HG03039 (cell line): ENCODE measurements around the gene BCL6.

Source experiments
- ATAC-seq: cut with Tn5 transposase; IDR thresholded peaks from one replicate; pipeline ENCODE4 v1.9.1; 2021; ENCODE audit warnings: mild to moderate bottlenecking, moderate library complexity; ENCODE audit not compliant: unreplicated experiment

BCL6 gene

GRCh38 chr3:187763850-187764648 is 18.8 kb upstream of the BCL6 start:
- no peak for ATAC-seq

DNA sequence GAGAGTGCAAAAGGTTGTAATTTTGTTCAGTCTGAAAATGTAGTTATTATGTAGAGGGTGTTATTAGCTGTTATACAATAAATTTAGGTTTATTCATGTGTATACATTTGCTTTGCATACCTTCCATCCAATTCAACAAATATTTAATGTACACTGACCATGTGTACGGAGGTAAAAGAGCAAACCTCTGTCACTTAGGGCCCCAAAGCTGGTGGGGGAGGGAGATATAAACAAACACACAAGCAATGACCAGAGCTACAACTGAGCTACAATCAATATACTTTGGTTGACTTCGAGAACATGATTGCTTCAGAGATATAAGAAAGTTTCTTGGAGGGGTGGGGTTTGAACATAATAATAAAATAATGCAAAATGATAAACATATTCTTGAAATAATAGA is 17.5 kb upstream of the BCL6 start:
- ATAC-seq: no peak

DNA sequence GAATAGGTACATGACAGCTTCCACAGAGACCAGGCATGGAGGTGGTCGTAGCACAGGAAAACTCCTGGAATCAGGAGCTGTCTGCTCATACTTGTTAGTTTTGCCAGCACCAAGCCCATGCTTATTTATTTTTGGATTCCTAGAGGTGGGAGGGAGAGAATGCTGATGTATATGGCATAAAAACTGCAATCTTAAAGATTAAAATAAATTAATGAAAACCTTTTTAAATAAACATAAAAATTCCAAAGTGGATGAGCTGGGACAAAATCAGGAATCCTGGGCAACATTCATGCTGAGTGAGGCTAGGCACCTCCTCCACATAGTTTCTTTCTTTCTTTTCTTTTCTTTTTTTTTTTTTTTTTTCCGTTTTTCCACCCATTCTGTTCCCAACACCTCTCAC is 14.3 kb upstream of the BCL6 start:
- no peak for ATAC-seq

DNA sequence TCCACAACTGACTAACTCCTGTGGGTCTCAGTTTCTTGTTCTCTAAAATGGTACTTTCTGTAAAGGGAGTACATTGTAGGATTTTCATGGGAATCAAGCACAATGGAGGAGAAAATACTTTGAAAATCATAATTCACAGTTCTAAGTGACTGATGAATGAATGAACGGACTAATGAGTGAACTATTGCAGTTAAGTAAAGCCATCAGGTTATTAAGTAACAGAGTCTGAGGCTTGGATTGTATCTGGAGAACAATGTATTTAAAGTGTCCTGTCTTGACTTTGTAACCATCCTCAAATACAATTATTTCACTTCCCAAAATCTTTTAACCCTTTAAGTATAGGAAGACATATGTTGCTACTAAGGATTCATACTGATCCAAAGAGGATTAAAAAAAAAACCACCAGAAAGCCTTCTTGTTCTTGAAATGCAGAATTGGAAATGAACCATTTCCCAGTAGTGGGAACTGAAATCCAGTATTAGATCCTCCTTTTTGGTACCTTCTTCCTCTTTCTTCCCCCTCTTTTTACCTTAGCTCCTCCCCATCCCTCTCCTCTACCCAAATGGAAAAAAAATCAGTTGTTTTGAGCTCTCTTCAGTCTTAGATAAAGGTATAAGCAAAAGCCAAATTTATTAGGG is 13.2 kb upstream of the BCL6 start:
- ATAC-seq: no peak

DNA sequence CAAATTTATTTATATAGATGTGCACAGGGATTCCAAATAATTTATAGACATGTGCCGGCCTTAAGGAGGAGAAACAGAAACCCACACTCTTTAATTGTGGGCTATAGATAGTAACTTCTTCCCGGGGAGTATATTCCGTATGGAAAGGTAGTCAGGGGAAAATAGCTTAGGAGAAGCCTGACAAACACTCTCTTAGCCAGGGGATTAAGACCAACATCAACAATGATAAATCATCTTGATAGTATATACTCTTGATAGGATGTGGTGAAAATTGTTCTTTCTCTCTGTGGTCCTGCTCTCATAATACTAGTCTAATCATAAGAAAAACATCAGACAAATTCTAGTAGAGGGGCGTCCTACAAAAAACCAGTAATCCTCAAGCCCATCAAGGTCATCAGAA is 8.2 kb upstream of the BCL6 start:
- no peak for ATAC-seq

DNA sequence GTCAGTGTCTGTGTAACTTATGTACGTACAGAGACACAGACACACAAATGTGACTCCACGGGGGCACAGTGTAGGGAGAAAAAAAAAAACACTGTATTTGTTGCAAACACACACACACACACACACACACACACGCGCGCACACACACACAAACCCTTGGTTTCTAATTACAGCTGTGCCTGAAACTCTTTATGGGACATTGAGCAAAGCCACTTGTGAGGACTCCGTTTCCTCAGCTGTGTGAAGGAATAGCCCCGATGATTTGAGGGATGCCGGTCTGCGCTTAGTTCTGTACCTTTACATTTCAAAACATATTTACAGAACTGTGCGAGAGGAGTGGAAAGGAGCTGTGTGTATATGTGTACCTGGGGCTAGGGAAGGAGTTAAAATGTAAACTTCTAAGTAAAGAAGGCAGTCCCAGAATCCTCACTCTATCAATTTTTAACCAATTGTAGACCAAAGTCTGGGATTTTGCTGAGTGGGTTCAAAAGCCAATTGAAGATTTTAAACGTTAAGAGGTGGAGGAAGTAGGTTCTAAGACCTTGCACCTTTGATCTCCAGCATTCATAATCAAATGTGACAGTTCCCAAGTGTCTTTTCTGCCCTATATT is 5.3 kb upstream of the BCL6 start:
- no peak for ATAC-seq

GRCh38 chr3:187750006-187750512 is 4.8 kb upstream of the BCL6 start:
- ATAC-seq: no peak

GRCh38 chr3:187748050-187748481 is 2.8 kb upstream of the BCL6 start:
- ATAC-seq: no peak

DNA sequence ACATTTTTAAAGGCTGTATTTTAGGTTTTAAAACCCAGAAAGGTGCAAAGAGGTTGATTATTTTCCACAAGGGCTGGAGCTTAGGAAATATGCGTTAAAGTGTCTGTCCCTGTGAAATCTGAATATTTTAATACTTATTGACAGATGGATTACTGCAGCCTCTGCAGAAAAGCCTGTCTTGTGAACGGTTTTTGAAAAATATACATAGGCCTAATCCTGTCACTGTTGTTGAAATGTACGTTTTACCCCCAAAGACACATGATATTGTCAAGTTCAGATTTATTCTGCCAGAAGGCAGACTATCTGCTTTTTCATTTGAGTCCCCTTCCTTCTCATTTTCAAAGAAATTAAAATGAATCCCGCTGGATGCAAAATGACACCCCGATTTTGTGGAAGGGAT is 2.2 kb upstream of the BCL6 start:
- no peak for ATAC-seq

GRCh38 chr3:187746442-187747281 is 1.4 kb upstream of the BCL6 start:
- ATAC-seq: no peak

- no peak for ATAC-seq
Measured at GRCh38 chr3:187746059-187746441, 782 bp upstream of the BCL6 start.

- no peak for ATAC-seq
Measured at GRCh38 chr3:187744169-187745151, 808 bp downstream of the BCL6 start.

DNA sequence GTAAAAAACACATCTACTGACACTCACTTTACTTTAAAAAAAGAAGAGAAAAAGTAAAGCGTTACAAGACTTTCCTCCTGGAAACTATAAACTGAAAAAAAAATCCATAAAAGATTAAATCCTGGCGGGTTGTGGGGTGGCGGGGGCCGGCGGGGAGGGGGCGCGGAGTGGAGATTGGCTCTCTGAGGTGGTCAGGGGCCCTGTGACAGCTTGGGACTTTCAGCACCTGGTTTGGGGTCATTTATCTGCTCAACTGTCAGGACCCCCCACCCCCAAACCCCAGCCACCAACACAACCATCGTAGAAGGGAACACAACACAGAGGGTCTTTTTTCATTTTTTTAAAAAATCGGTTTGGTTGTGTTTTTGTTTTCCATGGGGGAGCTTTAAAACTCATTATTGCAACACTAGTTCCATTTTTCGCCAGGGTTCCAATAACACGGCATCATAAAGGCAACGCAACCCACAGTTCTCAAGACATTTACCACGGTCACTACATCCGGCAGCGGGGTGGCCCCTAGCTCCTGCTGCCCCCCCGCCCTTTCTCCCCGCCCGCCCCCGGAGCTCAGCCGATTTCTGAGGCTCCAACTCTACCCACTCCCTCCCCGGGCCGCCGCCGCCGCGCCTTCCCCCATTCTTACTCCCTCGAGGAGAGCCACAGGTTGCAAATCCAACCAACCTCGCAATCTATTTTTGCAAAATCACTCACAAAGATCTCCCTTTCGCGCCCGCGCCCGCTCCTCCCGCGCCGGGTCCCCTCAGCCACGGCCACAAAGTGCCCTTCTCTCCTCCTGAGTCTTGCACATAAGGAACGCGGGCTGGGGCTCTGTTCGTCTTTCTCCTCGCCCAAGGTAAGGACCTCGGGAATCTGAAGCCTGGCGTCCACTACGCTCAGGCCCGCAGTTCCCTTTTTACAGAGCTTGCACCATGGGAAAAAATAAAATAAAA is 1.8 kb downstream of the BCL6 start:
- ATAC-seq: no peak

- ATAC-seq: no peak
Measured at GRCh38 chr3:187742351-187743171, 2.7 kb downstream of the BCL6 start.

DNA sequence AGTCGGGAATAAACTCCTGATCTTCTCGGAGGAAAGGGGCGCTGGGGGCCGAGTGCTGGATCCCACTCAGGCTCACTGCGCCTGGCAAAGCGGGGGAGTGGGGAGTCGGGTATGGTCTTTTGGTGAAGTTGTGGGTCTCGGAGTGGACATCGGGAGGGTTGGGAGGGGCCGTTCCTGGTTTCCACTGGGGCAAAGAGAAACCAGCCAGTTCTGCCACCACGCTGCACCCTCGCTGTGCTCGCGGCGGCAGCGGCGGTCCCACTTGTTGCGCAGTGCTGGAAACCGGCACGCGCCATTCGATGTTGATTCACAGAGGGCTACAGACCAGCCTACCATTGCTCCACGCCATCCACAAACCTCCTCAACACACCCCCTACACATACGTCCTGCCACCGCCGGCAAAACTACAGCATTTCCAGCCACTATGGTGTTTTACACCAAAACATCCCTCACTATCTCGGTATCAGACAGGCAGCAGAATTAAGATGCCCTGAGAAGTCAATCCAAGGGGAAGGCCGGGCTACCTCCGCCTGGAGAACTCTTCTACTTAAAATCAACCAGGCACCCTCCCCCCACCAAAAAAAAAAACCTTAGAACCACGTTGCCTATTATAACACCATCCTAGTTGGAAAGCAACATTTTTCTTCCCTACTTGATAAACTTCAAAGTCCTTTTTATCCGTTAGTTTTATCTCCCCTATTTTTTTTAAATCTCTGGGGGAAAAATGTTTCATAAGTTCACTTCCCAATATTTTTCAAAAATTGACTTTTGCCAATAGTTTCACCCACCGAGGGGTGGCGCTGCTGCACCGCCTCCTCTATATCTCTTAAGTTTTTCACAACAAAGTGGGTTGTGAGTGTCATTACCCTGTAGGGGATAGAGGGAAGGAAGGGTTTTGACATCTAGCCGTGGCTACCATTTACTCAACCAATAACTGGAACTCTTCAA is 3.6 kb downstream of the BCL6 start:
- ATAC-seq: no peak

DNA sequence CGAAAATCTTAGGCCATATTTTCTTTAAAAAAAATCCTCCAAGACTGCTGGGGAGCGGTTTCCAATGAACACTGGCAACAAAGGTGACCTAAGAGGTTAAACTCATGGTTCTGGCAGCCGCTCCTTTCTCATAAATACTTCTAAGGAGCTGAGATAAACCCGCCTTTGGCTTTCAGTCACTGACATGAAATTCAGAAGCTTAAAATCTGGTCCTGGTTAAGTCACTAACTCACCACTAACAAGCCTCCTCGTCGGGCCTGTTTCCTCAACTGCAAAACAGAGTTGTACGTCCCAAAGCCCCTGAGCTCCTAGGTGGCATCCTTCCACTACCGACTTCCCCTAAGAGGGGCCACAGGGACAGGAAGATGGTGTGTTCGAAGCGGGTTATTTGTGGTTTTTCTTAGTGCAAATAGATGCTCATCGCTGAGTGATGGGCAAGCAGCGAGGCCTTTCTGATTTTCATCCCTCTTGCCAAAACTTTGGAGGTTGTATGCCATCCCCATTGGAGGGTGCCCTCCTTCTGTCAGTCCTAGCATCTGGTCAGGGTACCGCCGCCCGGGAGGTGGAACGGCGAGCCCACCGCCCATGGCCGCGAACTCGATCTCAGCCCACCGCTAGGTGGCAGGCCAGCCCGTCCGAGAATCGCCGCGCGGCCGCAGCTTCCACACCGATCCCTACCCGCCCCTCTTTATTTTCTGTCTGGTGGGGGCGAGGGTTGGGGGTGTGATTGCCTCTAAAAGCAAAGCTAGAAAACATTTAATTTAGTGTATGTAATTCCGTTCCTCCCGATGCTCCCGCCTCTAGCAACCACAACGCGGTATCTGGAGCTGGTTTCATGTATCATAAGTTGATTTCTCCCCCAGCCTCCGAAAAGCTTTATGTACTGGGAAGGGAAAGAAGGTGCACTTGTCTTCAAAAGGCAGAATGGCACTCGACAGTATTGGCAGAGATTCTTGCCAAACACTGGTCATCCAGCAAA is 4.6 kb downstream of the BCL6 start:
- ATAC-seq: no peak
